CD4-positive, alpha-beta T cell (primary cell): ENCODE results near the gene CHI3L2. TPM values are rescaled to one million over a fixed set of nuclear protein-coding genes. Genes with fewer than 3 reads are reported as not detected.

Source experiments
- ATAC-seq: fragments of 200-7000 bp; cut with Tn5 transposase; one replicate; pipeline ENCODE4 v1.10.0; 2022; ENCODE audit warnings: mild to moderate bottlenecking; ENCODE audit not compliant: poor library complexity
- CTCF ChIA-PET: fragments of 350-600 bp; sonication (Branson Sonifier 250); formaldehyde crosslinking; loops from one replicate; lab custom pipeline; 2021; ENCODE audit warnings: antibody characterized with exemption, inconsistent platforms; lab: Charles Lee
- POLR2A ChIA-PET: fragments of 350-600 bp; sonication (Branson Sonifier 250); formaldehyde crosslinking; loops from one replicate; lab custom pipeline; 2021; ENCODE audit warnings: antibody characterized with exemption, inconsistent platforms; lab: Charles Lee
- DNase-seq, 14 experiments: peaks; one replicate each; pipeline ENCODE4 v3.0.0-alpha.2; 2013 to 2020; ENCODE audit warnings: mixed read lengths in 2 of 14
- H3K27ac ChIP-seq, 2 donors: one replicate each; pipeline versions ENCODE4 v1.5.1 to v1.7.0; 2013; ENCODE audit warnings: low read length in 2 of 2, low read depth in 1 of 2, mild to moderate bottlenecking in 1 of 2
- H3K27me3 ChIP-seq, 2 experiments: 1 replicate in 1 of 2; 2 replicates in 1 of 2; pipeline versions ENCODE4 v1.6.1 to v1.7.0; 2013; ENCODE audit warnings: low read length in 2 of 2, control low read depth in 1 of 2, mild to moderate bottlenecking in 1 of 2, moderate library complexity in 1 of 2; ENCODE audit not compliant: insufficient read depth in 2 of 2, control insufficient read depth in 1 of 2
- H3K36me3 ChIP-seq: one replicate; pipeline ENCODE4 v1.6.1; 2013; ENCODE audit warnings: low read length, control low read depth; ENCODE audit not compliant: insufficient read depth
- H3K4me1 ChIP-seq: one replicate; pipeline ENCODE4 v1.6.1; 2013; ENCODE audit warnings: low read length, control low read depth; ENCODE audit not compliant: insufficient read depth
- H3K4me3 ChIP-seq: one replicate; pipeline ENCODE4 v1.5.1; 2013; ENCODE audit warnings: mild to moderate bottlenecking, low read length, moderate library complexity
- H3K9me3 ChIP-seq, 2 experiments: 1 replicate in 1 of 2; 2 replicates in 1 of 2; pipeline versions ENCODE4 v1.6.1 to v1.7.0; 2013; ENCODE audit warnings: low read length in 2 of 2, mild to moderate bottlenecking in 2 of 2, control low read depth in 1 of 2, moderate library complexity in 1 of 2; ENCODE audit not compliant: control insufficient read depth in 1 of 2, insufficient read depth in 1 of 2
- H3K27ac Mint-ChIP-seq: one replicate; pipeline ENCODE4 v1.8.0; 2020; ENCODE audit warnings: mixed read lengths
- H3K27me3 Mint-ChIP-seq: one replicate; pipeline ENCODE4 v1.8.0; 2021; ENCODE audit warnings: mixed read lengths
- H3K36me3 Mint-ChIP-seq: one replicate; pipeline ENCODE4 v1.8.0; 2021; ENCODE audit warnings: low read depth, mixed read lengths
- H3K4me1 Mint-ChIP-seq: one replicate; pipeline ENCODE4 v1.8.0; 2021; ENCODE audit warnings: low read depth, mixed read lengths
- H3K4me3 Mint-ChIP-seq: one replicate; pipeline ENCODE4 v1.8.0; 2020; ENCODE audit warnings: mild to moderate bottlenecking, mixed read lengths
- H3K9me3 Mint-ChIP-seq: one replicate; pipeline ENCODE4 v1.8.0; 2020; ENCODE audit warnings: mixed read lengths
- CTCF ChIP-seq: fragments of 200-600 bp; IDR thresholded peaks from one replicate; pipeline ENCODE4 v1.8.0; 2022; ENCODE audit warnings: antibody characterized with exemption, mild to moderate bottlenecking
- intact Hi-C, 2 experiments: fragments of 100-400 bp; cut with DNase I in 1 of 2; cut with micrococcal nuclease in 1 of 2; formaldehyde crosslinking; loops; one replicate each; pipeline versions ENCODE4 v1.15.1 to v1.9.0; 2023 to 2025; cut with DNase I, micrococcal nuclease
- total RNA-seq, 174 experiments: library from RNA in 2 of 174; stranded (reverse) in 2 of 174; gene quantifications; one replicate each; pipeline ENCODE4 v1.2.3 and lab custom pipeline; 2021 to 2026

CHI3L2 gene
- total RNA-seq, 2 experiments from 2014 or later = 13.9 to 15.7 TPM

- Mint-ChIP-seq H3K27me3 (peaks cover 5% of the 10 kb centered on the region), H3K36me3 (peaks cover 13% of the 10 kb centered on the region), H3K27ac (peak overlapping the region; percentile 98), H3K4me1 (peaks cover 97% of the 10 kb centered on the region), H3K9me3 (peaks cover 9% of the 10 kb centered on the region), H3K4me3 (peak overlapping the region; percentile 64)
- CTCF ChIA-PET = interaction anchor here (10.9 kb wide), 1 partner anchor 21 kb away, joined by 135 read pairs; the partner anchor contains the start of gene DENND2D
- no peak for TF ChIP-seq CTCF
- Histone ChIP-seq H3K4me3 (peak overlapping the region; percentile 1), H3K4me1 (peaks cover 93% of the 10 kb centered on the region), H3K27me3 (no peaks in the 10 kb centered on the region), H3K9me3 (no peaks in the 10 kb centered on the region), H3K36me3 (no peaks in the 10 kb centered on the region), H3K27ac (peak overlapping the region; percentile 70 to 88)
- intact Hi-C loops = loop anchor here (1.0 to 10.0 kb wide), 10 partner anchors 12 to 548 kb away; partner anchors contain the start of genes ATP5PB (in 1 of the 2), CD53 (in 1 of the 2), CEPT1 (in 1 of the 2) and DRAM2 (in 1 of the 2)
- POLR2A ChIA-PET = interaction anchor here (1.3 to 22.0 kb wide), 13 partner anchors 10 to 256 kb away, joined by 3 to 756 read pairs (median 5); partner anchors contain the start of genes CEPT1, DENND2D, DRAM2 and LRIF1
- DNase-seq (peak in 2 of 14 experiments; percentile 56 to 61), ATAC-seq (no peak)
These were observed 7.8 kb upstream of the CHI3L2 start for GRCh38 chr1:111219557-111220286.

DNA sequence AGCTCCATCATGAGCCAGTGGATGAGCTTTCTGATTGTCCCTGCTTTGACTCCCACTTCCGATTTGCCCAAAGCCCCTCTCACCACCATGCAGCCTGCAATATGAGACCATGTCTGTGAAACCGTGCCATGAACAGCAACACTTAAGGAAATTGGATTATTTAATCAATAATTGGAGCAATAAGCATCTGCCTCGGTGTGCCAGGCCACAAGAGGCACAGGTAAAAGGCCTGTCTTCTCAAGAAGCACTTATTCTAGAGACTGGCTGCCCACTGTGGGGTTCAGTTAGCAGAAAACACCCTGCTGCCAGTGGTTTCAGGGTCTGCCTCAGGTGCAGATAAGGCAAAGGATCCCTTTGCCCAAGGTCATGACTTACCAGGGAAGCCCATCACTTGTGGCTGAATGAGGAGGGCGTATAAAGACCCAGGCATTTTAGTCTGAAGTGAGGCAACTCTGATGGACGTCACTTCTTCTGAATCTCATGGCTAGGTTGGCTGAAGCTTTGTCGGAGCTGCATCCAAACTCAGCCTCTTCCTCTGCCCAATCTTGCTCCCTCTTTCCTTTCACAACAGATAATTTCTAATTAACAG is 7.1 kb upstream of the CHI3L2 start:
- H3K27me3 Mint-ChIP-seq = peaks cover 5% of the 10 kb centered on the region
- no peaks in the 10 kb centered on the region for H3K36me3 ChIP-seq
- no peaks in the 10 kb centered on the region for H3K9me3 ChIP-seq
- H3K4me3 Mint-ChIP-seq = peak overlapping the region; percentile 52
- H3K4me1 ChIP-seq = peaks cover 91% of the 10 kb centered on the region
- peaks cover 7% of the 10 kb centered on the region for H3K9me3 Mint-ChIP-seq
- no peaks in the 10 kb centered on the region for H3K27me3 ChIP-seq
- peaks cover 9% of the 10 kb centered on the region for H3K36me3 Mint-ChIP-seq
- H3K27ac ChIP-seq = peak overlapping the region; percentile 70 to 88
- no peak for DNase-seq
- CTCF ChIA-PET = interaction anchor here (10.9 kb wide), 1 partner anchor 21 kb away, joined by 135 read pairs; the partner anchor contains the start of gene DENND2D
- H3K4me1 Mint-ChIP-seq = peaks cover 97% of the 10 kb centered on the region
- no peak for TF ChIP-seq CTCF
- POLR2A ChIA-PET = interaction anchor here (0.6 to 22.0 kb wide), 10 partner anchors 13 to 287 kb away, joined by 3 to 756 read pairs (median 5); partner anchors contain the start of genes CEPT1, DENND2D, DRAM2 and LRIF1
- peak overlapping the region; percentile 98 for H3K27ac Mint-ChIP-seq
- intact Hi-C loops = loop anchor here (1.0 to 10.0 kb wide), 6 partner anchors 13 to 547 kb away; partner anchors contain the start of genes ATP5PB (in 1 of the 2), CD53 (in 1 of the 2) and WDR77 (in 1 of the 2)
- peak overlapping the region; percentile 1 for H3K4me3 ChIP-seq
- ATAC-seq = no peak

DNA sequence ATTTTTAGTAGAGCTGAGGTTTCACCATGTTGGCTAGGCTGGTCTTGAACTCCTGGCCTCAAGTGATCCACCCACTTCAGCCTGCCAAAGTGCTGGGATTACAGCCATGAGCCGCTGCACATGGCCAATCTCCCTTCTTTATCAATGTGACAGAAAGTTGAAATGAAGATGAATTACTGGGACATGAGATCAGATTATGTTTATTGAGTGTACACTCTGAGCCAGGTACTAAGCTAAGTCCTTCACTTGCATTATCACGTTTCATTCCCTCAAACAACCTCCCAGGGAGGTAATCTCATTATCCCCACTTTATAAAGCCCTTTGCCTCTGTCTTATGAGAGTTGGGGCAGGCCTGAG is 6.3 kb upstream of the CHI3L2 start:
- Mint-ChIP-seq H3K27ac (peak overlapping the region; percentile 98), H3K4me3 (peak overlapping the region; percentile 85), H3K9me3 (peaks cover 5% of the 10 kb centered on the region), H3K36me3 (peaks cover 3% of the 10 kb centered on the region), H3K4me1 (peaks cover 97% of the 10 kb centered on the region), H3K27me3 (no peaks in the 10 kb centered on the region)
- H3K36me3 ChIP-seq = no peaks in the 10 kb centered on the region
- H3K9me3 ChIP-seq = no peaks in the 10 kb centered on the region
- ATAC-seq (no peak), DNase-seq (no peak)
- peak overlapping the region; percentile 42 for H3K4me3 ChIP-seq
- ChIA-PET CTCF (interaction anchor here (0.6 to 10.9 kb wide), 4 partner anchors 9 to 232 kb away, joined by 3 to 135 read pairs (median 3); partner anchors contain the start of gene DENND2D), POLR2A (interaction anchor here (1.0 to 22.0 kb wide), 8 partner anchors 14 to 286 kb away, joined by 3 to 756 read pairs (median 6); partner anchors contain the start of genes CEPT1, DENND2D and DRAM2)
- H3K27ac ChIP-seq = peak overlapping the region; percentile 70 to 88
- TF ChIP-seq CTCF = no peak
- intact Hi-C loops = loop anchor here (1.0 to 10.0 kb wide), 6 partner anchors 34 to 548 kb away; partner anchors contain the start of genes ATP5PB (in 1 of the 2), CD53 (in 1 of the 2) and WDR77 (in 1 of the 2)
- H3K27me3 ChIP-seq = no peaks in the 10 kb centered on the region
- H3K4me1 ChIP-seq = peaks cover 91% of the 10 kb centered on the region
